GM19193 (cell line): ENCODE data around the gene ANKRD23.

ENCODE experiments used
- POLR2A ChIP-seq: IDR thresholded peaks from 4 replicates; pipeline ENCODE4 v1.6.1; 2011; ENCODE audit not compliant: insufficient read depth, insufficient read length; ENCODE audit errors: extremely low read depth

The ANKRD23 gene

GRCh38 chr2:96843538-96844268, at the start of gene ANKRD23:
ANKRD23 (minus strand) TSS chr2:96844021; CDS start chr2:96843992, 29 bp downstream.
- no peak for TF ChIP-seq POLR2A

GRCh38 chr2:96891591-96892333, 47.9 kb upstream of the ANKRD23 start:
- no peak for TF ChIP-seq POLR2A

DNA sequence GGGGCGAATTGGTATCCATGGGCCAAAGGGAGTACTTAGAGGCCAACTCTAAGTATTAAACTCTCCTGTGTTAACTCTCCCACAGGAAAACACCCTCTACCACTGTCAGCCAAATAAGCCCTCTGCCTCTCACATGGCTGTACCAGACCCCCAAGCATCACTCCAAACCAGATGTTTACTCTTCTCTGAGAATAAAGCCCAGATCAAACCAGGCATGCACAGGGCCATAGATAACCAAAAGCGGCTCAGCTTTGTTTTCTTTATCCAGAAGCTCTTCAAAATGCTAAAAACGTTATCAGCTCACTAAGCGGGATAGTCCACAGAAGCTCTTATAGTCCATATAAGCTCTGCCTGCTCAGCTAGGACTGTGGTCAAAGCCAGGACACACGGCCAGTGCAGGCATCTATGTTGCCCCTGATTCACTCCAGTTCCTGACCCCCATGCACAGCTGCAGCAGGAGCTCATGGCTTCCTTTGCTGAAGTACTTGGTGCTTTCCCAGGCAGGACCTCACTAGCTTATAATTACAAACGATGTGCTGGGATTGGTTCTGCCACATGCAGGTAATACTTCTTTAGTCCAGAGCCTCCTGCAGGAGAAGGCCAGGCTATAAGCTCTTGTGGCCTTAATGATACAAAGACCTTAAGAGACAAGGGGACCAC, 47.0 kb upstream of the ANKRD23 start:
- no peak for TF ChIP-seq POLR2A

GRCh38 chr2:96890252-96890651, 46.4 kb upstream of the ANKRD23 start:
- no peak for TF ChIP-seq POLR2A

DNA sequence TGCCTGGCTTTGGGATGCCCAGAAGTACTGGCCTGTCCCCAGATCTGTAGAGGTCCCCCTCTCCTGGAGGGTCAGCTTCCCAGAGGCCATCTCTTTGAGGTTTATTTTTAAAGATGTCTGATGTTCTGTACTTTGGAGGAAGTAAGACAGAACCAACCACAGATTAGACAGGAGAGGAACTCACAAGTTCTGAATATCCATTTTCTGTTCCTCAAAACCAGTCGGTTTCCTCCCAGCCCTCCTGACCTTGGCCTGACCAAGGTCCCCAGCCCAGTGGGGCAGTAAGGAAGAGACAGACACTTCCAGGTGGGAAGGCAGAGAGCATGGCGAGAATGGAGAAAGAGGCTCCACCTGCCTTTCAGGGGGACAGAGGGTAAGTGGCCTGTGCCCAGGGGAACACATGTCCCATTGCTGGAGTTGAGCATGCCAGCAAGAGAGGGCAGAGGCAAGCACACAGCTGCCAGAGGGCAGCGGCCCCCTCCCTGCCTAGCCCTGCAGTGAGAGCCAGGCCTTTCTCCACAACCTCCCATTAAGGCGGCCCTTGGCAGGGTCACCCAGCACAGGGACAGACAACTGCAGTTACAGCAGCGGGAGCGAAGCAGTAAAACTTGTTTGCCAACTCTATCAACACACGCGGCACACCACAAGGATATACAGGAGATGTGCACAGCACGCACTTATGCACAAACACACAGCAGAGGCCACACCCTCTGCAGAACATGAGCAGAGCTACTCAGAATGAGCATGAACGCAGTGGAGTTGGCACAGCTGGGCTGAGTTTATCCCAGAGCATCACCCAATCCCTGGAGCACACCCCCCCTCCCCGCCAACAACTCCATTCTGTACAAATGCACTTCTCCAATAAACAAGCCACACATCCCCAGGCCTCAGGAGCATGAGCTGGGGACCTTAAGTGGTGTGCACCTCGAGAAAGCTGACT, 44.5 kb upstream of the ANKRD23 start:
- no peak for TF ChIP-seq POLR2A

DNA sequence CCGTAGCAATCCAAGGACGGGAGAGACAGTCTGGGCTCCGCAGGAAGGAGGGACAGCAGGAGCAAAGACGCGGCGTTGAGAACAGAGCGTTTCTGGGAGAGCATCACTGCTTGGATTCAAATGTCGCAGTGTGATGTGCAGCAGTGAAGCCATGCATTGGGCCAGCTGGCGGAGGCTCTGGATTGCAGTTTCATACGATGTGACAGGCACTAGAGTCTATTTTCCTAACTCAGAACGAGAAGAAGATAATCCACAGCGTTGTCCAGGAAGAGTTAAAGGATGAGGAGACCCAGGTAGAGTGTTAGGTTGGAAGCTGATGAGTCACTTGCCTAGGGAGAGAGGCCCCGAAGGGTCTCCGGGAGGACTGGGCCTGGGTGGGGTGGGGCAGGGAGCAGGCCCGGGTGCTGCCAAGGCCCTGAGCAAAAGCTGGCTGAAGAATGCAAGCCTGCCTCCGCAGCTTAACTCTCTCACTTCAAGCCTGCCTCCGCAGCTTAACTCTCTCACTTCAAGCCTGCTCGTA, 43.7 kb upstream of the ANKRD23 start:
- TF ChIP-seq POLR2A, result no peak

- TF ChIP-seq POLR2A, result no peak
Observed at GRCh38 chr2:96885432-96886347, 41.9 kb upstream of the ANKRD23 start.

GRCh38 chr2:96884299-96885094, 40.7 kb upstream of the ANKRD23 start:
- no peak for TF ChIP-seq POLR2A

GRCh38 chr2:96883306-96883705, 39.5 kb upstream of the ANKRD23 start:
- TF ChIP-seq POLR2A, result no peak

GRCh38 chr2:96882906-96883305, 39.1 kb upstream of the ANKRD23 start:
- TF ChIP-seq POLR2A, result no peak

GRCh38 chr2:96882230-96882629, 38.4 kb upstream of the ANKRD23 start:
- TF ChIP-seq POLR2A, result no peak

- TF ChIP-seq POLR2A, result no peak
Observed at GRCh38 chr2:96881349-96882195, 37.8 kb upstream of the ANKRD23 start.
